ENCODE data around the gene VIPR2.

- no peak for TF ChIP-seq EZH2phosphoT487 (IDR thresholded peaks at IDR 0.05)
- TF ChIP-seq CTCF (IDR thresholded peaks at IDR 0.05): no peak
Observed at GRCh38 chr7:159066816-159067575, 77.7 kb downstream of the VIPR2 start.
